ENCODE results near the gene TMEM115. TPM values are rescaled to one million over a fixed set of nuclear protein-coding genes. Genes with fewer than 3 reads are reported as not detected.
A peak's percentile ranks its signal among the peaks of the same experiment; 100 is the strongest.

The TMEM115 gene
- total and polyA plus RNA-seq, 2 donors from 2014 or later: 40.1 to 54.0 TPM

- H3K27me3 ChIP-seq (ENCODE audit: control insufficient read depth, insufficient read depth, low read length): no peaks in the 10 kb centered on the region
- DNase-seq (no peak), FAIRE-seq (no peak)
- no peak overlapping the region for H3K9ac ChIP-seq (ENCODE audit: low read length in 3 of 3)
- H3K4me1 ChIP-seq (ENCODE audit: control insufficient read depth in 2 of 3, insufficient read depth in 2 of 3, low read depth in 1 of 3, low read length in 3 of 3): peaks cover 0 to 22% (median 6%) of the 10 kb centered on the region in 3 donors
- no peak overlapping the region for H3K4me3 ChIP-seq (ENCODE audit: low read length in 3 of 3)
- intact Hi-C loops (cut with DNase I): no loop called here
- no peaks in the 10 kb centered on the region for H3K9me3 ChIP-seq (ENCODE audit: control insufficient read depth in 2 of 3, insufficient read depth in 1 of 3, low read length in 3 of 3)
- no peak for TF ChIP-seq CTCF (IDR thresholded peaks at IDR 0.05; ENCODE audit: borderline replicate concordance, extremely low read depth, insufficient read depth)
- H3K36me3 ChIP-seq (ENCODE audit: control insufficient read depth in 2 of 3, insufficient read depth in 3 of 3, low read length in 3 of 3): no peaks in the 10 kb centered on the region
- H3K27ac ChIP-seq (ENCODE audit: low read depth in 2 of 2, low read length in 2 of 2): no peak overlapping the region
Observed at GRCh38 chr3:50378757-50379156, 19.4 kb upstream of the TMEM115 start.

- Histone ChIP-seq H3K4me3 (ENCODE audit: low read length in 3 of 3) (no peak overlapping the region), H3K4me1 (ENCODE audit: control insufficient read depth in 2 of 3, insufficient read depth in 2 of 3, low read depth in 1 of 3, low read length in 3 of 3) (peaks cover 0 to 16% (median 3%) of the 10 kb centered on the region in 3 donors), H3K9ac (ENCODE audit: low read length in 3 of 3) (no peak overlapping the region), H3K9me3 (ENCODE audit: control insufficient read depth in 2 of 3, insufficient read depth in 1 of 3, low read length in 3 of 3) (no peaks in the 10 kb centered on the region), H3K27ac (ENCODE audit: low read depth in 2 of 2, low read length in 2 of 2) (no peak overlapping the region), H3K27me3 (ENCODE audit: control insufficient read depth, insufficient read depth, low read length) (no peaks in the 10 kb centered on the region), H3K36me3 (ENCODE audit: control insufficient read depth in 2 of 3, insufficient read depth in 3 of 3, low read length in 3 of 3) (no peaks in the 10 kb centered on the region)
- no peak for FAIRE-seq
- DNase-seq: peak in 1 of 5 donors; percentile 44
- intact Hi-C loops (cut with DNase I): no loop called here
- no peak for TF ChIP-seq CTCF (IDR thresholded peaks at IDR 0.05; ENCODE audit: borderline replicate concordance, extremely low read depth, insufficient read depth)
Observed at GRCh38 chr3:50378024-50378423, 18.7 kb upstream of the TMEM115 start.

DNA sequence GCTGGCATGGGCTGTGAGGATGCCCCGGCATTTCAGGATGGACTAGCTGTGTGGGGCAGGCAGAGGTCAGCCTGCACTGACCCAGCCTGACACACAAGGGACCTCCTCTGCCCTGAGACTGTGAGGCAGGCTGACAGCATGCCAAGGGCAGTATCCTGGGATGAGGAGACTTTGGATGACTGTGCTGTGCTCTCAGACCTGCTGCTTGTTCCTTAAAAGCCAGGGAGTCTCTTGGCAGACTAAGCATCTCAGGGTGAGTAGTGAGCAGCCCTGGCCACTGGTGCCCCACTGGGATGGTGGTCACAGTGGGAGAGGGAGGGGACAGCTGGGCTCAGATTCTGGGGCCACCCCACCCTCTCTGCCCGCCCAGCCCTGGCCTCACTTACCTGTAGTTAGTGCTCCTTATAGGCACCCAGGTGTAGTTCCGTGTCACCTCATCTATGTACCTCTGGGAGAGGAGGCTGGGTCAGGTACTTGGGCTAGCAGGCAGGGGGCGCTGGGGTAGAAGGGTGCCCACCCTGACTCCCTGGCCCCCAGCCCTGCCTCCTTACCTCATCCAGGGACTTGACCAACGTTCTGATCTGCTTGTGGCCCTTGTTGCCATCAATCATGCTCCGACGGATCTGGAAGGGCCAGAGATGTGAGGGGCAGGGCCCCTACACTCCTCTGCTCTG lies 16.1 kb upstream of the TMEM115 start:
- DNase-seq (peak in 1 of 5 donors; percentile 50), FAIRE-seq (no peak)
- Histone ChIP-seq H3K36me3 (ENCODE audit: control insufficient read depth in 2 of 3, insufficient read depth in 3 of 3, low read length in 3 of 3) (no peaks in the 10 kb centered on the region), H3K4me1 (ENCODE audit: control insufficient read depth in 2 of 3, insufficient read depth in 2 of 3, low read depth in 1 of 3, low read length in 3 of 3) (peaks cover 0 to 6% (median 0%) of the 10 kb centered on the region in 3 donors), H3K9ac (ENCODE audit: low read length in 3 of 3) (no peak overlapping the region), H3K9me3 (ENCODE audit: control insufficient read depth in 2 of 3, insufficient read depth in 1 of 3, low read length in 3 of 3) (no peaks in the 10 kb centered on the region), H3K27ac (ENCODE audit: low read depth in 2 of 2, low read length in 2 of 2) (no peak overlapping the region), H3K4me3 (ENCODE audit: low read length in 3 of 3) (no peak overlapping the region), H3K27me3 (ENCODE audit: control insufficient read depth, insufficient read depth, low read length) (no peaks in the 10 kb centered on the region)
- intact Hi-C loops (cut with DNase I): no loop called here
- TF ChIP-seq CTCF (IDR thresholded peaks at IDR 0.05; ENCODE audit: borderline replicate concordance, extremely low read depth, insufficient read depth): no peak

All from kidney (tissue), 14 donors.